ENCODE results near the gene TRUB2. TPM values are rescaled to one million over a fixed set of nuclear protein-coding genes. Genes with fewer than 3 reads are reported as not detected.

The TRUB2 gene
- total and polyA plus RNA-seq, 12 donors: 15.0 to 68.2 (median 33.7) TPM

- Histone ChIP-seq H3K27ac (peak within 1 kb of the TSS; percentile 6 to 95 (median 75)), H3K27me3 (no peaks in the 10 kb centered on the region), H3K4me3 (peak within 1 kb of the TSS; percentile 48 to 92 (median 74)), H3K9me3 (replicated peaks in 1 of 3) (no peaks in the 10 kb centered on the region), H3K4me1 (replicated peaks in 1 of 2) (peaks cover 11 to 25% of the 10 kb centered on the region in 2 donors), H3K36me3 (replicated peaks in 1 of 2) (peaks cover 0 to 33% of the 10 kb centered on the region in 2 donors)
- peak in 1 of 2 donors; percentile 17 for TF ChIP-seq POLR2A (IDR thresholded peaks at IDR 0.05)
- TF ChIP-seq, protein P1, sequence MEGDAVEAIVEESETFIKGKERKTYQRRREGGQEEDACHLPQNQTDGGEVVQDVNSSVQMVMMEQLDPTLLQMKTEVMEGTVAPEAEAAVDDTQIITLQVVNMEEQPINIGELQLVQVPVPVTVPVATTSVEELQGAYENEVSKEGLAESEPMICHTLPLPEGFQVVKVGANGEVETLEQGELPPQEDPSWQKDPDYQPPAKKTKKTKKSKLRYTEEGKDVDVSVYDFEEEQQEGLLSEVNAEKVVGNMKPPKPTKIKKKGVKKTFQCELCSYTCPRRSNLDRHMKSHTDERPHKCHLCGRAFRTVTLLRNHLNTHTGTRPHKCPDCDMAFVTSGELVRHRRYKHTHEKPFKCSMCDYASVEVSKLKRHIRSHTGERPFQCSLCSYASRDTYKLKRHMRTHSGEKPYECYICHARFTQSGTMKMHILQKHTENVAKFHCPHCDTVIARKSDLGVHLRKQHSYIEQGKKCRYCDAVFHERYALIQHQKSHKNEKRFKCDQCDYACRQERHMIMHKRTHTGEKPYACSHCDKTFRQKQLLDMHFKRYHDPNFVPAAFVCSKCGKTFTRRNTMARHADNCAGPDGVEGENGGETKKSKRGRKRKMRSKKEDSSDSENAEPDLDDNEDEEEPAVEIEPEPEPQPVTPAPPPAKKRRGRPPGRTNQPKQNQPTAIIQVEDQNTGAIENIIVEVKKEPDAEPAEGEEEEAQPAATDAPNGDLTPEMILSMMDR (IDR thresholded peaks at IDR 0.05): no peak
- WGBS, 4 donors: 0 to 1% (median 1%) methylated on average over 17 to 56 of the region's 57 CpGs
- intact Hi-C loops (cut with DNase I): no loop called here
- peak; percentile 40 to 75 (median 50) for DNase-seq
These were observed 46.8 kb downstream of the TRUB2 start, which contains the start of gene GOLGA2 for GRCh38 chr9:128275198-128276007. Gene GOLGA2, minus strand, starts transcription at chr9:128276007. Its CDS starts 31 bp downstream, at chr9:128275976.

DNA sequence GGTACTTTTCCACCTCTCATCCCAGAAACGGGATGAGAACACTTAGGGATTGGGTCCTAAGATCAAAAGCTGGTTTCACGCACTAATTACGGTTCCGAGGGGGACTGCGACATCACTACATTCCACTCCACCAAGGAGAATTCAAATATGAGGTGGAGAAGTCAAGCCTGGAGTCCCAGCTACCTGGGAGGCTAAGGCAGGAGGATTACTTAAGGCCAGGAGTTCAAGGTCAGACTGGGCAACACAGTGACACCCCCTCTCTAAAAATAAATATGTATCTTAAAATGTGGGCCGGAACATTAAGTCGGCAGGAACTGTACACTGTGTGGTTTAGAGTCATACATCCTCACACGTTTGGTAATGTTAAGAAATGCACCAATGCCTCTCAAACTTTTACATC, 48.0 kb downstream of the TRUB2 start:
- no peak for DNase-seq
- WGBS, 4 donors: 64 to 70% (median 67%) methylated on average over 7 to 8 of the region's 8 CpGs
- Histone ChIP-seq H3K27ac (peak overlapping the region in 1 of 5 donors; percentile 81), H3K9me3 (replicated peaks in 1 of 3) (no peaks in the 10 kb centered on the region), H3K36me3 (replicated peaks in 1 of 2) (peaks cover 0 to 37% of the 10 kb centered on the region in 2 donors), H3K4me3 (no peak overlapping the region), H3K27me3 (no peaks in the 10 kb centered on the region), H3K4me1 (replicated peaks in 1 of 2) (peaks cover 11 to 25% of the 10 kb centered on the region in 2 donors)
- no peak for TF ChIP-seq POLR2A (IDR thresholded peaks at IDR 0.05)
- TF ChIP-seq, protein P1 (IDR thresholded peaks at IDR 0.05): no peak
- intact Hi-C loops (cut with DNase I): no loop called here

GRCh38 chr9:128271512-128271911, 50.7 kb downstream of the TRUB2 start:
- TF ChIP-seq POLR2A (IDR thresholded peaks at IDR 0.05): no peak
- TF ChIP-seq, protein P1 (IDR thresholded peaks at IDR 0.05): no peak
- Histone ChIP-seq H3K27ac (no peak overlapping the region), H3K36me3 (replicated peaks in 1 of 2) (peaks cover 0 to 54% of the 10 kb centered on the region in 2 donors), H3K4me1 (replicated peaks in 1 of 2) (peaks cover 11 to 13% of the 10 kb centered on the region in 2 donors), H3K9me3 (replicated peaks in 1 of 3) (no peaks in the 10 kb centered on the region), H3K27me3 (no peaks in the 10 kb centered on the region), H3K4me3 (no peak overlapping the region)
- WGBS, 4 donors: 71 to 87% (median 79%) methylated on average over 5 of the region's 5 CpGs
- intact Hi-C loops (cut with DNase I): no loop called here
- DNase-seq: no peak

- no peak for TF ChIP-seq POLR2A (IDR thresholded peaks at IDR 0.05)
- TF ChIP-seq, protein P1 (IDR thresholded peaks at IDR 0.05): no peak
- peaks cover 0 to 54% of the 10 kb centered on the region in 2 donors for H3K36me3 ChIP-seq (replicated peaks in 1 of 2)
- 50 to 98% (median 92%) methylated on average over 1 to 3 of the region's 3 CpGs for WGBS, 4 donors
These were observed 51.1 kb downstream of the TRUB2 start for GRCh38 chr9:128271112-128271511.

More at GRCh38 chr9:128271112-128271511, 51.1 kb downstream of the TRUB2 start:
- Histone ChIP-seq H3K9me3 (replicated peaks in 1 of 3) (no peaks in the 10 kb centered on the region), H3K27me3 (no peaks in the 10 kb centered on the region), H3K4me3 (no peak overlapping the region), H3K27ac (no peak overlapping the region), H3K4me1 (replicated peaks in 1 of 2) (peaks cover 11 to 12% of the 10 kb centered on the region in 2 donors)
- intact Hi-C loops (cut with DNase I): no loop called here
- DNase-seq: no peak

Measured in adrenal gland (tissue), 12 donors.